Endothelial cell of umbilical vein (primary cell): ENCODE data around the gene EBPL. TPM values are rescaled to one million over a fixed set of nuclear protein-coding genes. Genes with fewer than 3 reads are reported as not detected.

ENCODE experiments used
- BruUV-seq: library from RNA; stranded (reverse); fragments of 400-500 nt; replicated peaks from 2 replicates; lab custom pipeline; 2021; lab: Mats Ljungman, UMichigan
- CTCF ChIA-PET: fragments of 300-600, 350-600 bp; sonication (Branson Sonifier 250); formaldehyde crosslinking; loops from one replicate; lab custom pipeline; 2021; ENCODE audit warnings: antibody characterized with exemption, inconsistent platforms; lab: Charles Lee
- POLR2A ChIA-PET: fragments of 300-600, 350-600 bp; sonication (Branson Sonifier 250); formaldehyde crosslinking; loops from one replicate; lab custom pipeline; 2021; ENCODE audit warnings: antibody characterized with exemption, inconsistent platforms; lab: Charles Lee
- DNase-seq: peaks from one replicate; pipeline ENCODE4 v3.0.0-alpha.2; 2011; ENCODE audit warnings: low read depth, low spot score
- FAIRE-seq: peaks from 2 replicates; lab custom pipeline; 2011; peaks lifted over from hg19 to GRCh38; lab: Jason Lieb, UNC
- H2AFZ ChIP-seq: 2 replicates; pipeline ENCODE4 v1.6.0; 2012; ENCODE audit warnings: low read depth, low read length, control low read depth, inconsistent platforms
- H3K27ac ChIP-seq: 2 replicates; pipeline ENCODE4 v1.5.1; 2011; ENCODE audit warnings: low read depth, mild to moderate bottlenecking, control low read depth, low read length, moderate library complexity; ENCODE audit not compliant: insufficient read depth
- H3K27me3 ChIP-seq, 2 experiments: 2 replicates each; pipeline versions ENCODE4 v1.6.0 to v1.6.1; 2011; ENCODE audit warnings: low read length in 2 of 2, mixed read lengths in 1 of 2; ENCODE audit not compliant: control insufficient read depth in 2 of 2, insufficient read depth in 2 of 2
- H3K36me3 ChIP-seq, 2 experiments: 2 replicates in 1 of 2; 3 replicates in 1 of 2; pipeline ENCODE4 v1.5.1; 2011; ENCODE audit warnings: low read length in 2 of 2, mild to moderate bottlenecking in 1 of 2, moderate library complexity in 1 of 2; ENCODE audit not compliant: control insufficient read depth in 2 of 2, insufficient read depth in 2 of 2; ENCODE audit errors: extremely low read depth in 1 of 2
- H3K4me1 ChIP-seq: 3 replicates; pipeline ENCODE4 v1.5.1; 2011; ENCODE audit warnings: mild to moderate bottlenecking, low read length; ENCODE audit not compliant: control insufficient read depth, insufficient read depth; ENCODE audit errors: extremely low read depth
- H3K4me2 ChIP-seq: 2 replicates; pipeline ENCODE4 v1.6.1; 2011; ENCODE audit warnings: low read length, control low read depth, mixed read lengths; ENCODE audit not compliant: insufficient read depth
- H3K4me3 ChIP-seq, 3 experiments: fragments of 200-600 bp in 1 of 3; sonication (generic), shearing (Covaris generic) in 1 of 3; replicated peaks in 1 of 3; 2 replicates each; pipeline ENCODE4 v1.5.1; 2011 to 2016; ENCODE audit warnings: control low read depth in 3 of 3, low read length in 3 of 3, mild to moderate bottlenecking in 2 of 3, inconsistent platforms in 1 of 3, low read depth in 1 of 3, moderate library complexity in 1 of 3; ENCODE audit not compliant: insufficient read depth in 1 of 3
- H3K79me2 ChIP-seq: 2 replicates; pipeline ENCODE4 v1.6.0; 2012; ENCODE audit warnings: low read length, inconsistent platforms; ENCODE audit not compliant: control insufficient read depth, insufficient read depth
- H3K9ac ChIP-seq: replicated peaks from 2 replicates; pipeline ENCODE3; 2011; ENCODE audit warnings: low read length, control low read depth; ENCODE audit not compliant: insufficient read depth; ENCODE audit errors: extremely low read depth
- H3K9me1 ChIP-seq: replicated peaks from 3 replicates; pipeline ENCODE4 v1.6.0; 2011; ENCODE audit warnings: mild to moderate bottlenecking, low read length; ENCODE audit not compliant: control insufficient read depth, insufficient read depth; ENCODE audit errors: extremely low read depth
- H3K9me3 ChIP-seq: replicated peaks from 2 replicates; pipeline ENCODE4 v1.5.1; 2012; ENCODE audit warnings: low read length, inconsistent platforms; ENCODE audit not compliant: control insufficient read depth, insufficient read depth
- H4K20me1 ChIP-seq: replicated peaks from 2 replicates; pipeline ENCODE3; 2011; ENCODE audit warnings: mild to moderate bottlenecking, low read length; ENCODE audit not compliant: control insufficient read depth, insufficient read depth; ENCODE audit errors: extremely low read depth
- CTCF ChIP-seq, 2 donors: IDR thresholded peaks; 1 replicate in 1 of 2; 2 replicates in 1 of 2; pipeline ENCODE4 v1.5.1; 2011; ENCODE audit warnings: low read length in 2 of 2, mild to moderate bottlenecking in 2 of 2, moderate library complexity in 2 of 2, control low read depth in 1 of 2, inconsistent platforms in 1 of 2, low read depth in 1 of 2; ENCODE audit not compliant: insufficient read depth in 1 of 2; ENCODE audit errors: extremely low read depth in 1 of 2
- FOS ChIP-seq: IDR thresholded peaks from 2 replicates; pipeline ENCODE4 v1.6.1; 2011; ENCODE audit warnings: mild to moderate bottlenecking, low read length, moderate library complexity, borderline replicate concordance; ENCODE audit not compliant: insufficient read depth
- GATA2 ChIP-seq: IDR thresholded peaks from 2 replicates; pipeline ENCODE4 v1.7.0; 2011; ENCODE audit warnings: low read depth, mild to moderate bottlenecking, moderate library complexity, mixed read lengths, low read length; ENCODE audit not compliant: insufficient read length, insufficient read depth
- JUN ChIP-seq: IDR thresholded peaks from 2 replicates; pipeline ENCODE4 v1.6.1; 2011; ENCODE audit warnings: borderline replicate concordance, low read depth; ENCODE audit not compliant: insufficient read length, insufficient read depth
- MYC ChIP-seq: IDR thresholded peaks from one replicate; pipeline ENCODE4 v1.6.1; 2011; ENCODE audit warnings: mild to moderate bottlenecking, low read depth, low read length
- POLR2A ChIP-seq: IDR thresholded peaks from 2 replicates; pipeline ENCODE4 v1.6.1; 2012; ENCODE audit warnings: low read depth, mild to moderate bottlenecking, control low read depth, low read length
- POLR2AphosphoS5 ChIP-seq: IDR thresholded peaks from 2 replicates; pipeline ENCODE4 v1.6.1; 2012; ENCODE audit warnings: low read depth, mild to moderate bottlenecking, control low read depth, low read length, moderate library complexity; ENCODE audit not compliant: insufficient read depth
- dilution Hi-C: fragments of 300-500 bp; cut with MboI; formaldehyde crosslinking; loops from one replicate; pipeline ENCODE4 v1.15.0; 2019; ENCODE audit warnings: low sequenced_read_pairs; ENCODE audit not compliant: extremely low pct_ligation_motif_present
- intact Hi-C: fragments of 100-400 bp; cut with micrococcal nuclease; formaldehyde crosslinking; loops from one replicate; pipeline ENCODE4 v1.10.0; 2022
- polyA plus RNA-seq, 4 experiments: library from polyadenylated mRNA; depleted of rRNA in 3 of 4; stranded (reverse) in 3 of 4; unstranded in 1 of 4; fragments of >200 nt; gene quantifications; 2 replicates each; pipeline versions ENCODE4 v1.2.1 to v1.2.3, GENCODE V29; 2011 to 2012; ENCODE audit warnings: missing spikeins in 1 of 4
- total RNA-seq: library from RNA; stranded (reverse); gene quantifications from 2 replicates; pipeline ENCODE4 v1.2.3, GENCODE V29; 2021

EBPL gene
- total and polyA plus RNA-seq, 2 donors (not counting 3 experiments of a cell fraction or from before 2014, with no cell fraction given), result 75.5 to 159 TPM

- no peak for DNase-seq
- Histone ChIP-seq H3K9me1 (no peaks in the 10 kb centered on the region), H3K4me2 (no peak overlapping the region), H2AFZ (no peak overlapping the region), H3K27me3 (no peaks in the 10 kb centered on the region), H4K20me1 (no peaks in the 10 kb centered on the region), H3K27ac (no peak overlapping the region), H3K9ac (no peak overlapping the region), H3K9me3 (no peaks in the 10 kb centered on the region), H3K4me3 (no peak overlapping the region), H3K79me2 (peaks cover 49% of the 10 kb centered on the region), H3K36me3 (no peaks in the 10 kb centered on the region), H3K4me1 (no peaks in the 10 kb centered on the region)
- no peak for TF ChIP-seq GATA2
- TF ChIP-seq MYC, result no peak
- TF ChIP-seq POLR2AphosphoS5, result no peak
- TF ChIP-seq POLR2A, result no peak
- no peak for TF ChIP-seq CTCF (IDR thresholded peaks at IDR 0.05; ENCODE audit: extremely low read depth in 1 of 2, insufficient read depth in 1 of 2, low read depth in 1 of 2, low read length in 2 of 2)
- TF ChIP-seq FOS, result no peak
- TF ChIP-seq JUN, result no peak
- dilution Hi-C loops, result no loop called here
- intact Hi-C loops, result no loop called here
- FAIRE-seq, result no peak
- ChIA-PET POLR2A (no interaction called here), CTCF (no interaction called here)
- no TSS peak for BruUV-seq
These were observed 14.5 kb downstream of the EBPL start for GRCh38 chr13:49676581-49677298.
